Activated CD4-positive, alpha-beta memory T cell treated with anti-CD3 and anti-CD28 coated beads, Interleukin-2, amount 10 ng/mL, durations not matched to agents 7 days and 5 days (primary cell): ENCODE data around the gene MIS12. TPM values are rescaled to one million over a fixed set of nuclear protein-coding genes. Genes with fewer than 3 reads are reported as not detected.
A peak's percentile ranks its signal among the peaks of the same experiment; 100 is the strongest.

ENCODE experiments used
- CTCF ChIA-PET: fragments of 350-600 bp; sonication (Branson Sonifier 250); formaldehyde crosslinking; loops from one replicate; lab custom pipeline; 2021; ENCODE audit warnings: antibody characterized with exemption, inconsistent platforms; lab: Charles Lee
- POLR2A ChIA-PET: fragments of 350-600 bp; sonication (Branson Sonifier 250); formaldehyde crosslinking; loops from one replicate; lab custom pipeline; 2021; ENCODE audit warnings: antibody characterized with exemption; lab: Charles Lee
- DNase-seq: peaks from one replicate; pipeline ENCODE4 v3.0.0-alpha.2; 2020
- H3K27ac Mint-ChIP-seq: one replicate; pipeline ENCODE4 v1.8.0; 2021; ENCODE audit warnings: mild to moderate bottlenecking, mixed read lengths
- H3K27me3 Mint-ChIP-seq: one replicate; pipeline ENCODE4 v1.8.0; 2021; ENCODE audit warnings: mixed read lengths
- H3K36me3 Mint-ChIP-seq: one replicate; pipeline ENCODE4 v1.8.0; 2021; ENCODE audit warnings: low read depth, mixed read lengths
- H3K4me1 Mint-ChIP-seq: one replicate; pipeline ENCODE4 v1.8.0; 2021; ENCODE audit warnings: mixed read lengths
- H3K4me3 Mint-ChIP-seq: one replicate; pipeline ENCODE4 v1.8.0; 2021; ENCODE audit warnings: mild to moderate bottlenecking, mixed read lengths
- H3K9me3 Mint-ChIP-seq: one replicate; pipeline ENCODE4 v1.8.0; 2021; ENCODE audit warnings: mixed read lengths
- total RNA-seq, 2 experiments: library from RNA; stranded (reverse); gene quantifications; one replicate each; pipeline ENCODE4 v1.2.3, GENCODE V29; 2021

The MIS12 gene
- total RNA-seq, 2 experiments from 2014 or later, result 28.7 to 29.0 TPM

GRCh38 chr17:5468075-5468473 lies 18.3 kb upstream of the MIS12 start:
- POLR2A ChIA-PET, result interaction anchor here (1.1 to 3.0 kb wide), 9 partner anchors 11 to 276 kb away, joined by 3 to 46 read pairs (median 7); partner anchors contain the start of genes C1QBP, DERL2, MIS12 and NUP88
- H3K27me3 Mint-ChIP-seq, result no peaks in the 10 kb centered on the region

GRCh38 chr17:5472511-5472910 lies 13.9 kb upstream of the MIS12 start:
- Mint-ChIP-seq H3K27ac (no peak overlapping the region), H3K4me1 (peaks cover 17% of the 10 kb centered on the region), H3K9me3 (no peaks in the 10 kb centered on the region), H3K36me3 (peaks cover 42% of the 10 kb centered on the region), H3K4me3 (no peak overlapping the region), H3K27me3 (no peaks in the 10 kb centered on the region)
- CTCF ChIA-PET, result no interaction called here
- DNase-seq, result no peak
- POLR2A ChIA-PET, result no interaction called here

More at GRCh38 chr17:5468075-5468473, 18.3 kb upstream of the MIS12 start:
- peak; percentile 19 for DNase-seq
- H3K9me3 Mint-ChIP-seq, result no peaks in the 10 kb centered on the region
- H3K27ac Mint-ChIP-seq, result peak overlapping the region; percentile 32
- CTCF ChIA-PET, result interaction anchor here (1.1 to 2.8 kb wide), 2 partner anchors 18 to 29 kb away, joined by 4 to 21 read pairs; partner anchors contain the start of genes C1QBP, DERL2 and MIS12
- H3K4me1 Mint-ChIP-seq, result peaks cover 44% of the 10 kb centered on the region
- H3K4me3 Mint-ChIP-seq, result peak overlapping the region; percentile 84
- H3K36me3 Mint-ChIP-seq, result peaks cover 13% of the 10 kb centered on the region

GRCh38 chr17:5473906-5474305 lies 12.5 kb upstream of the MIS12 start:
- no peaks in the 10 kb centered on the region for H3K9me3 Mint-ChIP-seq
- H3K27me3 Mint-ChIP-seq, result no peaks in the 10 kb centered on the region
- H3K4me1 Mint-ChIP-seq, result peaks cover 11% of the 10 kb centered on the region
- ChIA-PET CTCF (interaction anchor here (1.0 to 1.2 kb wide), 2 partner anchors 35 to 81 kb away, joined by 5 read pairs; partner anchors contain the start of gene C1QBP), POLR2A (interaction anchor here (2.4 kb wide), 1 partner anchor 12 kb away, joined by 11 read pairs; the partner anchor contains the start of genes DERL2 and MIS12)
- H3K27ac Mint-ChIP-seq, result no peak overlapping the region
- H3K36me3 Mint-ChIP-seq, result peaks cover 55% of the 10 kb centered on the region
- no peak for DNase-seq
- no peak overlapping the region for H3K4me3 Mint-ChIP-seq

GRCh38 chr17:5478992-5479391 lies 7.4 kb upstream of the MIS12 start:
- no peak overlapping the region for H3K4me3 Mint-ChIP-seq
- H3K36me3 Mint-ChIP-seq, result peaks cover 83% of the 10 kb centered on the region
- DNase-seq, result no peak
- peaks cover 18% of the 10 kb centered on the region for H3K4me1 Mint-ChIP-seq
- CTCF ChIA-PET, result no interaction called here
- H3K27ac Mint-ChIP-seq, result no peak overlapping the region
- H3K27me3 Mint-ChIP-seq, result no peaks in the 10 kb centered on the region
- H3K9me3 Mint-ChIP-seq, result no peaks in the 10 kb centered on the region
- POLR2A ChIA-PET, result interaction anchor here (1.1 kb wide), 1 partner anchor 11 kb away, joined by 4 read pairs; no protein-coding TSS in a partner anchor

- no peak for DNase-seq
- H3K4me1 Mint-ChIP-seq, result peaks cover 37% of the 10 kb centered on the region
- H3K4me3 Mint-ChIP-seq, result no peak overlapping the region
- H3K27me3 Mint-ChIP-seq, result no peaks in the 10 kb centered on the region
- CTCF ChIA-PET, result interaction anchor here (1.3 kb wide), 1 partner anchor 39 kb away, joined by 3 read pairs; no protein-coding TSS in a partner anchor
- no peaks in the 10 kb centered on the region for H3K9me3 Mint-ChIP-seq
- POLR2A ChIA-PET, result interaction anchor here (1.0 kb wide), 1 partner anchor 10 kb away, joined by 11 read pairs; no protein-coding TSS in a partner anchor
- H3K36me3 Mint-ChIP-seq, result peaks cover 74% of the 10 kb centered on the region
- no peak overlapping the region for H3K27ac Mint-ChIP-seq
These were observed 5.4 kb upstream of the MIS12 start for GRCh38 chr17:5480962-5481361.

- H3K36me3 Mint-ChIP-seq, result peaks cover 74% of the 10 kb centered on the region
- H3K9me3 Mint-ChIP-seq, result no peaks in the 10 kb centered on the region
- peaks cover 37% of the 10 kb centered on the region for H3K4me1 Mint-ChIP-seq
- H3K27ac Mint-ChIP-seq, result no peak overlapping the region
- ChIA-PET POLR2A (no interaction called here), CTCF (interaction anchor here (1.3 kb wide), 1 partner anchor 40 kb away, joined by 3 read pairs; no protein-coding TSS in a partner anchor)
- H3K27me3 Mint-ChIP-seq, result no peaks in the 10 kb centered on the region
- H3K4me3 Mint-ChIP-seq, result no peak overlapping the region
- DNase-seq, result no peak
These were observed 4.9 kb upstream of the MIS12 start for GRCh38 chr17:5481451-5481850.

- no peaks in the 10 kb centered on the region for H3K9me3 Mint-ChIP-seq
- H3K27me3 Mint-ChIP-seq, result no peaks in the 10 kb centered on the region
- H3K4me3 Mint-ChIP-seq, result peak within 1 kb of the TSS; percentile 90
- H3K36me3 Mint-ChIP-seq, result peaks cover 74% of the 10 kb centered on the region
- ChIA-PET CTCF (interaction anchor here (0.7 to 2.6 kb wide), 7 partner anchors 15 to 293 kb away, joined by 3 to 9 read pairs (median 3); partner anchors contain the start of genes C1QBP and DHX33), POLR2A (interaction anchor here (0.6 to 4.0 kb wide), 25 partner anchors 10 to 1272 kb away, joined by 3 to 46 read pairs (median 4); partner anchors contain the start of genes C1QBP, DHX33, NLRP1 and NUP88)
- no peak for DNase-seq
- H3K4me1 Mint-ChIP-seq, result peaks cover 59% of the 10 kb centered on the region
- H3K27ac Mint-ChIP-seq, result peak within 1 kb of the TSS; percentile 96
These were observed 828 bp upstream of the MIS12 start, which contains the start of gene DERL2 for GRCh38 chr17:5485270-5486205. TSS of gene DERL2 (minus strand) at chr17:5486178. CDS start at chr17:5486161, 17 bp downstream.

GRCh38 chr17:5488752-5489151 lies 2.4 kb downstream of the MIS12 start:
- Mint-ChIP-seq H3K36me3 (peaks cover 58% of the 10 kb centered on the region), H3K27ac (no peak overlapping the region), H3K4me3 (no peak overlapping the region), H3K27me3 (no peaks in the 10 kb centered on the region), H3K9me3 (peaks cover 5% of the 10 kb centered on the region), H3K4me1 (peaks cover 43% of the 10 kb centered on the region)
- DNase-seq, result no peak
- POLR2A ChIA-PET, result interaction anchor here (1.6 to 3.9 kb wide), 2 partner anchors 21 to 95 kb away, joined by 5 to 26 read pairs; partner anchors contain the start of genes DHX33 and NLRP1
- CTCF ChIA-PET, result interaction anchor here (1.5 kb wide), 1 partner anchor 22 kb away, joined by 3 read pairs; no protein-coding TSS in a partner anchor

GRCh38 chr17:5492970-5493369 lies 6.6 kb downstream of the MIS12 start:
- Mint-ChIP-seq H3K27ac (no peak overlapping the region), H3K4me3 (no peak overlapping the region), H3K4me1 (peaks cover 10% of the 10 kb centered on the region), H3K27me3 (peaks cover 3% of the 10 kb centered on the region), H3K9me3 (peaks cover 7% of the 10 kb centered on the region), H3K36me3 (peaks cover 39% of the 10 kb centered on the region)
- CTCF ChIA-PET, result no interaction called here
- POLR2A ChIA-PET, result no interaction called here
- no peak for DNase-seq

GRCh38 chr17:5499476-5500231 lies 13.3 kb downstream of the MIS12 start:
- DNase-seq, result no peak
- H3K27me3 Mint-ChIP-seq, result peaks cover 10% of the 10 kb centered on the region
- ChIA-PET POLR2A (interaction anchor here (1.2 to 2.5 kb wide), 3 partner anchors 13 to 61 kb away, joined by 3 to 33 read pairs (median 3); partner anchors contain the start of genes C1QBP, DERL2 and MIS12), CTCF (interaction anchor here (1.2 to 1.3 kb wide), 2 partner anchors 9 to 61 kb away, joined by 5 read pairs; partner anchors contain the start of gene C1QBP)
- peaks cover 2% of the 10 kb centered on the region for H3K9me3 Mint-ChIP-seq
- H3K4me1 Mint-ChIP-seq, result peaks cover 20% of the 10 kb centered on the region
- H3K4me3 Mint-ChIP-seq, result peak overlapping the region; percentile 80
- H3K27ac Mint-ChIP-seq, result no peak overlapping the region
- H3K36me3 Mint-ChIP-seq, result peaks cover 30% of the 10 kb centered on the region

- Mint-ChIP-seq H3K4me1 (peaks cover 20% of the 10 kb centered on the region), H3K27ac (no peak overlapping the region), H3K9me3 (no peaks in the 10 kb centered on the region), H3K36me3 (peaks cover 30% of the 10 kb centered on the region), H3K4me3 (peak overlapping the region; percentile 80), H3K27me3 (peaks cover 10% of the 10 kb centered on the region)
- no peak for DNase-seq
- ChIA-PET CTCF (interaction anchor here (1.2 to 1.3 kb wide), 2 partner anchors 9 to 61 kb away, joined by 5 read pairs; partner anchors contain the start of gene C1QBP), POLR2A (interaction anchor here (1.2 to 2.5 kb wide), 3 partner anchors 14 to 61 kb away, joined by 3 to 33 read pairs (median 3); partner anchors contain the start of genes C1QBP, DERL2 and MIS12)
These were observed 13.9 kb downstream of the MIS12 start for GRCh38 chr17:5500247-5500588.
